HG02610 (cell line): ENCODE results near the gene MAN2A2.

ENCODE experiments used
- ATAC-seq: cut with Tn5 transposase; IDR thresholded peaks from one replicate; pipeline ENCODE4 v1.9.1; 2021; ENCODE audit warnings: mild to moderate bottlenecking, moderate library complexity; ENCODE audit not compliant: unreplicated experiment

MAN2A2 gene

GRCh38 chr15:90957791-90958190 lies 54.7 kb downstream of the MAN2A2 start:
- no peak for ATAC-seq

GRCh38 chr15:90959028-90959595 lies 56.0 kb downstream of the MAN2A2 start:
- no peak for ATAC-seq

GRCh38 chr15:90959894-90960293 lies 56.8 kb downstream of the MAN2A2 start:
- ATAC-seq: no peak

- ATAC-seq: no peak
Observed at GRCh38 chr15:90960298-90961091, 57.4 kb downstream of the MAN2A2 start.

- no peak for ATAC-seq
Observed at GRCh38 chr15:90962021-90962420, 58.9 kb downstream of the MAN2A2 start.

GRCh38 chr15:90966262-90966661 lies 63.2 kb downstream of the MAN2A2 start:
- no peak for ATAC-seq

GRCh38 chr15:90967206-90967605 lies 64.1 kb downstream of the MAN2A2 start:
- ATAC-seq: no peak

- no peak for ATAC-seq
Observed at GRCh38 chr15:90968434-90968833, 65.3 kb downstream of the MAN2A2 start.

GRCh38 chr15:90970274-90970673 lies 67.2 kb downstream of the MAN2A2 start:
- no peak for ATAC-seq

- ATAC-seq: no peak
Observed at GRCh38 chr15:90972133-90972532, 69.0 kb downstream of the MAN2A2 start.
